ENCODE measurements around the gene WSB1. TPM values are rescaled to one million over a fixed set of nuclear protein-coding genes. Genes with fewer than 3 reads are reported as not detected.

Gene WSB1
- total RNA-seq, 1 donor from 2014 or later, result 633 TPM

DNA sequence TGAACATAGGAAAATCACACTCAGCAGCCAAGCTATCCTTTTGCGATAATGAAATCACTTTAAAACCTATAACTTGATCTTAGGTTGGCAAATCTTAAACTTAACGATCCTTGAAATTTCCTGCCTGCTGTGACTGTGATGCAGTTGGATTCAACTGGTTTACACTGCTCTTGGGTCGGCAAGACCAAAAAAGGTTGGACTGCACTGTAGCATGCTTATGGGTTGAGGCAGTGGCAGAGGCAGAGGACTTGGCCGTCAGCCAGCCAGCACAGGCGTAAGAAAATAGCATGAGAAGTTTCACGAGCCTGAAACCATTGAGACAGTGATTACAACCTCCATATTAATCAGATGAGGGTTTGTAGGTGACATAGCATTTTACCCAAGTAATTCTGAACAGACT, 21.4 kb downstream of the WSB1 start:
- H3K4me3 Mint-ChIP-seq (ENCODE audit: unreplicated experiment), result no peak overlapping the region
- no peaks in the 10 kb centered on the region for H3K36me3 Mint-ChIP-seq (ENCODE audit: unreplicated experiment)
- peaks cover 11% of the 10 kb centered on the region for H3K4me1 Mint-ChIP-seq (ENCODE audit: low read depth, unreplicated experiment)
- TF ChIP-seq, protein P1, sequence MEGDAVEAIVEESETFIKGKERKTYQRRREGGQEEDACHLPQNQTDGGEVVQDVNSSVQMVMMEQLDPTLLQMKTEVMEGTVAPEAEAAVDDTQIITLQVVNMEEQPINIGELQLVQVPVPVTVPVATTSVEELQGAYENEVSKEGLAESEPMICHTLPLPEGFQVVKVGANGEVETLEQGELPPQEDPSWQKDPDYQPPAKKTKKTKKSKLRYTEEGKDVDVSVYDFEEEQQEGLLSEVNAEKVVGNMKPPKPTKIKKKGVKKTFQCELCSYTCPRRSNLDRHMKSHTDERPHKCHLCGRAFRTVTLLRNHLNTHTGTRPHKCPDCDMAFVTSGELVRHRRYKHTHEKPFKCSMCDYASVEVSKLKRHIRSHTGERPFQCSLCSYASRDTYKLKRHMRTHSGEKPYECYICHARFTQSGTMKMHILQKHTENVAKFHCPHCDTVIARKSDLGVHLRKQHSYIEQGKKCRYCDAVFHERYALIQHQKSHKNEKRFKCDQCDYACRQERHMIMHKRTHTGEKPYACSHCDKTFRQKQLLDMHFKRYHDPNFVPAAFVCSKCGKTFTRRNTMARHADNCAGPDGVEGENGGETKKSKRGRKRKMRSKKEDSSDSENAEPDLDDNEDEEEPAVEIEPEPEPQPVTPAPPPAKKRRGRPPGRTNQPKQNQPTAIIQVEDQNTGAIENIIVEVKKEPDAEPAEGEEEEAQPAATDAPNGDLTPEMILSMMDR (IDR thresholded peaks at IDR 0.05; ENCODE audit: partially characterized antibody, unreplicated experiment), result no peak
- no peak for DNase-seq
- H3K27ac Mint-ChIP-seq (ENCODE audit: unreplicated experiment), result no peak overlapping the region
- H3K9me3 Mint-ChIP-seq (ENCODE audit: unreplicated experiment), result peaks cover 10% of the 10 kb centered on the region
- no peaks in the 10 kb centered on the region for H3K27me3 Mint-ChIP-seq (ENCODE audit: unreplicated experiment)

DNA sequence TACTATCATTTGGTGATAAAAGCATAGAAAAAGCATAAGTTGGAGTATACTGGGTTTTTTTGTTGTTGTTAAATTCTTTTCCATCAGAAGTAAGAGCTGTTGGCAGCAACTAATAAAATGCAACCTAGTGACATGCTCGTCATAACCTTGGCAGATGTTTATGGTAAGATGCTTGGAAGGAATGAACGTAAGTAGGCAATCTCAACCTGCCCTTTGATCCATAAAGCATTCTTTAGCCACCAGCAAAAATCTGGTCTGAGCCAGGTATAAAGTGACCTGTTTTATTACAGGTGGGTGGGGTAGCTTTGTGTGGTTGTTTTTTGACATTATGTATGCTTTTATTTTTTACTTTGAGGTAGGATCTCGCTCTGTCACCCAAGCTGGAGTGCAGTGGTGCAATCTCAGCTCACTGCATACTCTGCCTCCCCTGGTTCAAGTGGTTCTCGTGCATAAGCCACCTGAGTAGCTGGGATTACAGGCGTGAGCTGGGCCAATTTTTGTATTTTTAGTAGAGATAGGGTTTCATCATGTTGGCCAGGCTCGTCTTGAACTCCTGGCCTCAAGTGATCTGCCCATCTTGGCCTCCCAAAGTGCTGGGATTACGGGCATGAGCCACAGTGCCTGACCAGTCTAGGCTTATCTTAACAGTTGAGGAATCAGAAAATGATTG, 22.0 kb downstream of the WSB1 start:
- Mint-ChIP-seq H3K4me3 (ENCODE audit: unreplicated experiment) (no peak overlapping the region), H3K27ac (ENCODE audit: unreplicated experiment) (no peak overlapping the region), H3K4me1 (ENCODE audit: low read depth, unreplicated experiment) (peaks cover 13% of the 10 kb centered on the region), H3K9me3 (ENCODE audit: unreplicated experiment) (peaks cover 12% of the 10 kb centered on the region), H3K36me3 (ENCODE audit: unreplicated experiment) (no peaks in the 10 kb centered on the region), H3K27me3 (ENCODE audit: unreplicated experiment) (no peaks in the 10 kb centered on the region)
- TF ChIP-seq, protein P1 (IDR thresholded peaks at IDR 0.05; ENCODE audit: partially characterized antibody, unreplicated experiment), result no peak
- DNase-seq, result no peak

DNA sequence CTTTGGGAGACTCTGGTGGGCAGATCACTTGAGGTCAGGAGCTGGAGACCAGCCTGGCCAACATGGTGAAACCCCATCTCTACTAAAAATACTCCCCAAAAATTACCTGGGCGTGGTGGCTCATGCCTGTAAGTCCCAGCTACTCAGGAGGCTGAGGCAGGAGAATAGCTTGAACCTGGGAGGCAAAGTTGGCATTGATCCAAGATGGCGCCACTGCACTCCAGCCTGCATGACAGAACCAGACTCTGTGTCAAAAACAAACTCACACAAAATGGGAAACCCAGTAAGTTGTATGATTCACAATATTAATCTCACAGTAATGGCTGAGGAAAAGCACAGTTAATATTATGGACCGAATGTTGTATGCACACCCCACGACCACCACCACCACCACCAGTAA, 24.3 kb downstream of the WSB1 start:
- peaks cover 1% of the 10 kb centered on the region for H3K27me3 Mint-ChIP-seq (ENCODE audit: unreplicated experiment)
- TF ChIP-seq, protein P1 (IDR thresholded peaks at IDR 0.05; ENCODE audit: partially characterized antibody, unreplicated experiment), result no peak
- H3K4me1 Mint-ChIP-seq (ENCODE audit: low read depth, unreplicated experiment), result peaks cover 13% of the 10 kb centered on the region
- no peaks in the 10 kb centered on the region for H3K36me3 Mint-ChIP-seq (ENCODE audit: unreplicated experiment)
- DNase-seq, result no peak
- no peak overlapping the region for H3K4me3 Mint-ChIP-seq (ENCODE audit: unreplicated experiment)
- H3K27ac Mint-ChIP-seq (ENCODE audit: unreplicated experiment), result no peak overlapping the region
- H3K9me3 Mint-ChIP-seq (ENCODE audit: unreplicated experiment), result peaks cover 13% of the 10 kb centered on the region

DNA sequence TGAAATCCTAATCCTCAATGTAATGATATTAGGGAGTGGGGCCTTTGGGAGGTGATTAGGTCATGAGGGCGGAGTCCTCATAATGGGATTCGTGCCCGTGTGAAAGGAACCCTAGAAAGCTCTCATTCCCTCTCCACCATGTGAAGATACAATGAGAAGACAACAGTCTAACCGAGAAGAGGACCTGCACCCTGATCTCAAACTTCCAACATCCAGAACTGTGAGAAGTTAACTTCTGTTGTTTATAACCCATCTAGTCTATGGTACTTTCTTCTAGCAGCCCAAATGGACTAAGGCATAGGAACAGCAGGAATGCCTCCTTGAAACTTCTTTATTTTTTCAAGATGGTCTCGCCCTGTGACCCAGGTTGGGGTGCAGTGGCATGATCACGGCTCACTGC, 24.7 kb downstream of the WSB1 start:
- no peak for DNase-seq
- Mint-ChIP-seq H3K27me3 (ENCODE audit: unreplicated experiment) (peaks cover 2% of the 10 kb centered on the region), H3K27ac (ENCODE audit: unreplicated experiment) (no peak overlapping the region), H3K9me3 (ENCODE audit: unreplicated experiment) (peaks cover 13% of the 10 kb centered on the region), H3K4me1 (ENCODE audit: low read depth, unreplicated experiment) (peaks cover 13% of the 10 kb centered on the region), H3K4me3 (ENCODE audit: unreplicated experiment) (no peak overlapping the region), H3K36me3 (ENCODE audit: unreplicated experiment) (no peaks in the 10 kb centered on the region)
- TF ChIP-seq, protein P1 (IDR thresholded peaks at IDR 0.05; ENCODE audit: partially characterized antibody, unreplicated experiment), result no peak

DNA sequence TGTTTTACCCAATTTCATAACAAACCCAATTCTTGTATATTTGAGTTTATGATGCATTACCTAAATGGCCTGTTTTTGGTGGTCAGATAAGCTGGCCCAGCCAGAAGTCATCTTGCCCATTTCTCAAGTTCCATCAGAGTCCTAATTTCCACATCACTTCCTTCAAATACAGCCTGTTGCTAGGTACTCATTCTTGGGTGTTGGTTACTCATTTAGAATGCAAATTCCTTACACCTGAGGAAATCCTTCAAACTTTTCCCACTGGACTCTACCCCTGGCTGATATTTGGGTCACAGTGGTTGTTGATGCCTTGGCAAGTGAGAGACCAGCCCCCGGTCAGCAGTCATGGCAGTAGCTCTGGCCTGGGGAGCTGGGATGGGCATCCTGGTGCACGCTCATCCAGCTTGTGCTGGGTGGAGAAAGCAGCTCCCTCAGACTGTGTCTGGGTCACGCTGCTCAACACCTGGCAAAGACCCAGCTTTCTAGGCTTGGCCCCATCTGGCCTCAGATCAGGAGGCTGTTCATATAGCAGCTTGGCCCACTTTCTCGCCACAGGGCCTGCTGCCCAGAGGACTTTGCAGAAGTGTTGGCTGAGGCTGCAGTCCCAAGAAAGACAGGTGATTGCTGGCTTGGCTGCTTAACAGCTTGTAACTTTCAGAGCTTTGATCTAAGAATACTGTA, 25.8 kb downstream of the WSB1 start:
- H3K9me3 Mint-ChIP-seq (ENCODE audit: unreplicated experiment), result peaks cover 13% of the 10 kb centered on the region
- TF ChIP-seq, protein P1 (IDR thresholded peaks at IDR 0.05; ENCODE audit: partially characterized antibody, unreplicated experiment), result no peak

More for the DNA sequence above, 25.8 kb downstream of the WSB1 start:
- Mint-ChIP-seq H3K4me3 (ENCODE audit: unreplicated experiment) (no peak overlapping the region), H3K27ac (ENCODE audit: unreplicated experiment) (peak overlapping the region; percentile 76), H3K27me3 (ENCODE audit: unreplicated experiment) (peaks cover 2% of the 10 kb centered on the region), H3K36me3 (ENCODE audit: unreplicated experiment) (no peaks in the 10 kb centered on the region), H3K4me1 (ENCODE audit: low read depth, unreplicated experiment) (peaks cover 18% of the 10 kb centered on the region)
- DNase-seq, result no peak
